ENCODE data around the gene GNMT. TPM values are rescaled to one million over a fixed set of nuclear protein-coding genes. Genes with fewer than 3 reads are reported as not detected.
A peak's percentile ranks its signal among the peaks of the same experiment; 100 is the strongest.

Gene GNMT
- total RNA-seq, 2 experiments from 2014 or later = 0.25 to 0.38 TPM

GRCh38 chr6:43006251-43006650 is 45.7 kb downstream of the GNMT start:
- CTCF ChIA-PET = interaction anchor here (1.2 to 1.5 kb wide), 3 partner anchors 11 to 137 kb away, joined by 3 to 5 read pairs (median 3); no protein-coding TSS in a partner anchor
- TF ChIP-seq CTCF (IDR thresholded peaks at IDR 0.05) = no peak
- Mint-ChIP-seq H3K27me3 (no peaks in the 10 kb centered on the region), H3K9me3 (no peaks in the 10 kb centered on the region), H3K27ac (no peak overlapping the region), H3K4me1 (ENCODE audit: low read depth) (peaks cover 2% of the 10 kb centered on the region), H3K4me3 (no peak overlapping the region), H3K36me3 (ENCODE audit: low read depth) (peaks cover 11% of the 10 kb centered on the region)
- ATAC-seq = no peak
- DNase-seq = no peak
- intact Hi-C loops (cut with micrococcal nuclease) = no loop called here
- POLR2A ChIA-PET = interaction anchor here (1.1 kb wide), 1 partner anchor 77 kb away, joined by 3 read pairs; the partner anchor contains the start of gene CNPY3

GRCh38 chr6:43007126-43007525 is 46.6 kb downstream of the GNMT start:
- Mint-ChIP-seq H3K9me3 (no peaks in the 10 kb centered on the region), H3K4me3 (no peak overlapping the region), H3K27me3 (no peaks in the 10 kb centered on the region), H3K36me3 (ENCODE audit: low read depth) (peaks cover 19% of the 10 kb centered on the region), H3K4me1 (ENCODE audit: low read depth) (peaks cover 10% of the 10 kb centered on the region), H3K27ac (no peak overlapping the region)
- ChIA-PET CTCF (interaction anchor here (1.4 to 1.5 kb wide), 2 partner anchors 12 to 19 kb away, joined by 3 read pairs; no protein-coding TSS in a partner anchor), POLR2A (no interaction called here)
- DNase-seq (no peak), ATAC-seq (no peak)
- no peak for TF ChIP-seq CTCF (IDR thresholded peaks at IDR 0.05)
- intact Hi-C loops (cut with micrococcal nuclease) = no loop called here

- peak overlapping the region; percentile 13 for H3K27ac Mint-ChIP-seq
- CTCF ChIA-PET = interaction anchor here (1.1 to 3.0 kb wide), 6 partner anchors 12 to 134 kb away, joined by 3 to 17 read pairs (median 4); partner anchors contain the start of genes PPP2R5D and RRP36
- peaks cover 24% of the 10 kb centered on the region for H3K4me1 Mint-ChIP-seq (ENCODE audit: low read depth)
- no peaks in the 10 kb centered on the region for H3K27me3 Mint-ChIP-seq
- POLR2A ChIA-PET = interaction anchor here (1.0 to 1.4 kb wide), 2 partner anchors 75 to 79 kb away, joined by 3 to 5 read pairs; partner anchors contain the start of gene CNPY3
- intact Hi-C loops (cut with micrococcal nuclease) = no loop called here
- TF ChIP-seq CTCF (IDR thresholded peaks at IDR 0.05) = peak; percentile 35
- ATAC-seq (no peak), DNase-seq (peak; percentile 70)
- no peak overlapping the region for H3K4me3 Mint-ChIP-seq
- H3K9me3 Mint-ChIP-seq = no peaks in the 10 kb centered on the region
- H3K36me3 Mint-ChIP-seq (ENCODE audit: low read depth) = peaks cover 36% of the 10 kb centered on the region
These were observed 48.6 kb downstream of the GNMT start for GRCh38 chr6:43009124-43009523.

GRCh38 chr6:43011207-43011606 is 50.7 kb downstream of the GNMT start:
- H3K4me3 Mint-ChIP-seq = no peak overlapping the region
- ChIA-PET POLR2A (interaction anchor here (0.7 to 5.7 kb wide), 5 partner anchors 8 to 82 kb away, joined by 3 to 26 read pairs (median 6); partner anchors contain the start of genes CNPY3, PEX6 and PPP2R5D), CTCF (interaction anchor here (0.8 to 3.0 kb wide), 4 partner anchors 22 to 132 kb away, joined by 3 to 17 read pairs (median 3); no protein-coding TSS in a partner anchor)
- no peak overlapping the region for H3K27ac Mint-ChIP-seq
- intact Hi-C loops (cut with micrococcal nuclease) = loop anchor here (5.0 kb wide), 2 partner anchors 34 to 46 kb away; partner anchors contain the start of genes KLC4, MRPL2 and PEX6
- H3K27me3 Mint-ChIP-seq = no peaks in the 10 kb centered on the region
- no peak for DNase-seq
- H3K9me3 Mint-ChIP-seq = no peaks in the 10 kb centered on the region
- ATAC-seq = no peak
- peaks cover 39% of the 10 kb centered on the region for H3K4me1 Mint-ChIP-seq (ENCODE audit: low read depth)
- peaks cover 35% of the 10 kb centered on the region for H3K36me3 Mint-ChIP-seq (ENCODE audit: low read depth)
- no peak for TF ChIP-seq CTCF (IDR thresholded peaks at IDR 0.05)

- intact Hi-C loops (cut with micrococcal nuclease) = loop anchor here (5.0 kb wide), 2 partner anchors 35 to 45 kb away; partner anchors contain the start of genes KLC4, MRPL2 and PEX6
- POLR2A ChIA-PET = interaction anchor here (0.9 to 5.7 kb wide), 7 partner anchors 9 to 196 kb away, joined by 3 to 26 read pairs (median 6); partner anchors contain the start of genes CNPY3, PEX6 and PPP2R5D
- H3K4me3 Mint-ChIP-seq = peak overlapping the region; percentile 96
- TF ChIP-seq CTCF (IDR thresholded peaks at IDR 0.05) = no peak
- peaks cover 47% of the 10 kb centered on the region for H3K4me1 Mint-ChIP-seq (ENCODE audit: low read depth)
- H3K27ac Mint-ChIP-seq = peak overlapping the region; percentile 50
- H3K27me3 Mint-ChIP-seq = no peaks in the 10 kb centered on the region
- DNase-seq (no peak), ATAC-seq (no peak)
- CTCF ChIA-PET = interaction anchor here (0.6 to 1.2 kb wide), 3 partner anchors 11 to 130 kb away, joined by 3 read pairs; no protein-coding TSS in a partner anchor
- H3K36me3 Mint-ChIP-seq (ENCODE audit: low read depth) = peaks cover 34% of the 10 kb centered on the region
- H3K9me3 Mint-ChIP-seq = no peaks in the 10 kb centered on the region
These were observed 51.8 kb downstream of the GNMT start for GRCh38 chr6:43012364-43012763.
